Activated naive CD4-positive, alpha-beta T cell treated with anti-CD3 and anti-CD28 coated beads, Interleukin-2, amount 10 ng/mL, durations not matched to agents 7 days and 5 days (primary cell): ENCODE measurements around the gene WIF1.

Source experiments
- CTCF ChIA-PET: fragments of 350-600 bp; sonication (Branson Sonifier 250); formaldehyde crosslinking; loops from one replicate; lab custom pipeline; 2021; ENCODE audit warnings: antibody characterized with exemption; lab: Charles Lee
- DNase-seq: peaks from one replicate; pipeline ENCODE4 v3.0.0-alpha.2; 2020
- H3K27ac Mint-ChIP-seq: one replicate; pipeline ENCODE4 v1.8.0; 2021; ENCODE audit warnings: mild to moderate bottlenecking, moderate library complexity, mixed read lengths
- H3K27me3 Mint-ChIP-seq: one replicate; pipeline ENCODE4 v1.8.0; 2021; ENCODE audit warnings: mild to moderate bottlenecking, mixed read lengths
- H3K36me3 Mint-ChIP-seq: one replicate; pipeline ENCODE4 v1.8.0; 2021; ENCODE audit warnings: mixed read lengths
- H3K4me1 Mint-ChIP-seq: one replicate; pipeline ENCODE4 v1.8.0; 2021; ENCODE audit warnings: mixed read lengths
- H3K4me3 Mint-ChIP-seq: one replicate; pipeline ENCODE4 v1.8.0; 2021; ENCODE audit warnings: mild to moderate bottlenecking, moderate library complexity, mixed read lengths
- H3K9me3 Mint-ChIP-seq: one replicate; pipeline ENCODE4 v1.8.0; 2021; ENCODE audit warnings: mixed read lengths

The WIF1 gene

GRCh38 chr12:65039301-65039700 lies 81.8 kb downstream of the WIF1 start:
- H3K36me3 Mint-ChIP-seq = no peaks in the 10 kb centered on the region
- no peak for DNase-seq
- CTCF ChIA-PET = no interaction called here
- no peaks in the 10 kb centered on the region for H3K4me1 Mint-ChIP-seq
- H3K27me3 Mint-ChIP-seq = peaks cover 4% of the 10 kb centered on the region
- H3K27ac Mint-ChIP-seq = no peak overlapping the region
- H3K9me3 Mint-ChIP-seq = no peaks in the 10 kb centered on the region
- no peak overlapping the region for H3K4me3 Mint-ChIP-seq

- Mint-ChIP-seq H3K9me3 (no peaks in the 10 kb centered on the region), H3K4me3 (no peak overlapping the region), H3K36me3 (no peaks in the 10 kb centered on the region), H3K4me1 (no peaks in the 10 kb centered on the region), H3K27me3 (peaks cover 3% of the 10 kb centered on the region), H3K27ac (no peak overlapping the region)
- DNase-seq = no peak
- CTCF ChIA-PET = no interaction called here
Observed at GRCh38 chr12:65025136-65025535, 96.0 kb downstream of the WIF1 start.

- Mint-ChIP-seq H3K4me1 (no peaks in the 10 kb centered on the region), H3K4me3 (no peak overlapping the region), H3K36me3 (no peaks in the 10 kb centered on the region), H3K9me3 (no peaks in the 10 kb centered on the region), H3K27me3 (no peaks in the 10 kb centered on the region), H3K27ac (no peak overlapping the region)
- no peak for DNase-seq
- CTCF ChIA-PET = no interaction called here
Observed at GRCh38 chr12:65023485-65023884, 97.6 kb downstream of the WIF1 start.

- Mint-ChIP-seq H3K36me3 (no peaks in the 10 kb centered on the region), H3K27me3 (no peaks in the 10 kb centered on the region), H3K9me3 (no peaks in the 10 kb centered on the region), H3K4me1 (no peaks in the 10 kb centered on the region), H3K4me3 (no peak overlapping the region), H3K27ac (no peak overlapping the region)
- no peak for DNase-seq
- CTCF ChIA-PET = no interaction called here
Observed at GRCh38 chr12:65022960-65023359, 98.1 kb downstream of the WIF1 start.

GRCh38 chr12:65022421-65022820 lies 98.7 kb downstream of the WIF1 start:
- Mint-ChIP-seq H3K27ac (no peak overlapping the region), H3K27me3 (no peaks in the 10 kb centered on the region), H3K4me1 (no peaks in the 10 kb centered on the region), H3K4me3 (no peak overlapping the region), H3K9me3 (no peaks in the 10 kb centered on the region), H3K36me3 (no peaks in the 10 kb centered on the region)
- CTCF ChIA-PET = no interaction called here
- no peak for DNase-seq

- H3K9me3 Mint-ChIP-seq = no peaks in the 10 kb centered on the region
- no peaks in the 10 kb centered on the region for H3K36me3 Mint-ChIP-seq
- no peaks in the 10 kb centered on the region for H3K27me3 Mint-ChIP-seq
- DNase-seq = no peak
- no peak overlapping the region for H3K4me3 Mint-ChIP-seq
- no peaks in the 10 kb centered on the region for H3K4me1 Mint-ChIP-seq
- CTCF ChIA-PET = no interaction called here
- H3K27ac Mint-ChIP-seq = no peak overlapping the region
Observed at GRCh38 chr12:65019696-65020234, 101.3 kb downstream of the WIF1 start.

- H3K27ac Mint-ChIP-seq = no peak overlapping the region
- H3K36me3 Mint-ChIP-seq = no peaks in the 10 kb centered on the region
- H3K4me3 Mint-ChIP-seq = no peak overlapping the region
- no peaks in the 10 kb centered on the region for H3K9me3 Mint-ChIP-seq
- H3K27me3 Mint-ChIP-seq = peaks cover 7% of the 10 kb centered on the region
- CTCF ChIA-PET = no interaction called here
- no peak for DNase-seq
- H3K4me1 Mint-ChIP-seq = no peaks in the 10 kb centered on the region
Observed at GRCh38 chr12:65016881-65017650, 104.0 kb downstream of the WIF1 start.

- Mint-ChIP-seq H3K4me3 (no peak overlapping the region), H3K4me1 (no peaks in the 10 kb centered on the region), H3K27ac (no peak overlapping the region)
Observed at GRCh38 chr12:65015850-65016249, 105.3 kb downstream of the WIF1 start.

GRCh38 chr12:65014504-65015271 lies 106.4 kb downstream of the WIF1 start:
- peaks cover 7% of the 10 kb centered on the region for H3K27me3 Mint-ChIP-seq
- H3K9me3 Mint-ChIP-seq = no peaks in the 10 kb centered on the region
- CTCF ChIA-PET = interaction anchor here (0.7 kb wide), 1 partner anchor 92 kb away, joined by 3 read pairs; no protein-coding TSS in a partner anchor
- DNase-seq = no peak
- H3K36me3 Mint-ChIP-seq = no peaks in the 10 kb centered on the region
- H3K4me3 Mint-ChIP-seq = no peak overlapping the region
- no peak overlapping the region for H3K27ac Mint-ChIP-seq
- no peaks in the 10 kb centered on the region for H3K4me1 Mint-ChIP-seq

More at GRCh38 chr12:65015850-65016249, 105.3 kb downstream of the WIF1 start:
- CTCF ChIA-PET = no interaction called here
- H3K36me3 Mint-ChIP-seq = no peaks in the 10 kb centered on the region
- peaks cover 7% of the 10 kb centered on the region for H3K27me3 Mint-ChIP-seq
- no peak for DNase-seq
- no peaks in the 10 kb centered on the region for H3K9me3 Mint-ChIP-seq

- CTCF ChIA-PET = no interaction called here
- Mint-ChIP-seq H3K36me3 (no peaks in the 10 kb centered on the region), H3K9me3 (no peaks in the 10 kb centered on the region), H3K4me3 (no peak overlapping the region), H3K4me1 (no peaks in the 10 kb centered on the region), H3K27me3 (peaks cover 7% of the 10 kb centered on the region), H3K27ac (no peak overlapping the region)
- no peak for DNase-seq
Observed at GRCh38 chr12:65010437-65010836, 110.7 kb downstream of the WIF1 start.

GRCh38 chr12:65005716-65006115 lies 115.4 kb downstream of the WIF1 start:
- Mint-ChIP-seq H3K4me1 (no peaks in the 10 kb centered on the region), H3K27me3 (peaks cover 4% of the 10 kb centered on the region), H3K4me3 (no peak overlapping the region), H3K27ac (no peak overlapping the region), H3K9me3 (no peaks in the 10 kb centered on the region), H3K36me3 (no peaks in the 10 kb centered on the region)
- DNase-seq = no peak
- CTCF ChIA-PET = no interaction called here

- no peaks in the 10 kb centered on the region for H3K9me3 Mint-ChIP-seq
- no peak overlapping the region for H3K27ac Mint-ChIP-seq
- no peak overlapping the region for H3K4me3 Mint-ChIP-seq
- peaks cover 4% of the 10 kb centered on the region for H3K27me3 Mint-ChIP-seq
- H3K4me1 Mint-ChIP-seq = no peaks in the 10 kb centered on the region
- no peak for DNase-seq
- no peaks in the 10 kb centered on the region for H3K36me3 Mint-ChIP-seq
- CTCF ChIA-PET = no interaction called here
Observed at GRCh38 chr12:65004270-65004669, 116.8 kb downstream of the WIF1 start.
